HEK293T (cell line): ENCODE results near the gene CASZ1.

Experiments used
- CTCF ChIA-PET: fragments of 350-600 bp; formaldehyde crosslinking; extraction: SDS; loops from one replicate; lab custom pipeline; 2021; ENCODE audit warnings: antibody characterized with exemption, inconsistent platforms; lab: Yijun Ruan, JAX
- POLR2A ChIA-PET: fragments of 350-600 bp; formaldehyde crosslinking; extraction: SDS; loops from one replicate; lab custom pipeline; 2020; ENCODE audit warnings: antibody characterized with exemption, inconsistent platforms; lab: Yijun Ruan, JAX
- DNase-seq: peaks from one replicate; pipeline ENCODE4 v3.0.0; 2012; ENCODE audit warnings: mixed read lengths; ENCODE audit errors: extremely low spot score
- ARNT ChIP-seq: fragments of 450-650 bp; IDR thresholded peaks from 2 replicates; pipeline ENCODE4 v1.6.1; 2017; ENCODE audit warnings: mild to moderate bottlenecking
- BHLHE40 ChIP-seq: fragments of 450-650 bp; IDR thresholded peaks from 2 replicates; pipeline ENCODE4 v1.6.1; 2016; ENCODE audit warnings: mild to moderate bottlenecking, moderate library complexity, borderline replicate concordance
- CTBP1 ChIP-seq: fragments of 450-650 bp; IDR thresholded peaks from 2 replicates; pipeline ENCODE4 v1.6.1; 2016; ENCODE audit warnings: borderline replicate concordance
- ELF4 ChIP-seq: fragments of 450-650 bp; IDR thresholded peaks from 2 replicates; pipeline ENCODE4 v1.6.1; 2017; ENCODE audit warnings: antibody characterized with exemption
- FOXA1 ChIP-seq: fragments of 450-650 bp; IDR thresholded peaks from 2 replicates; pipeline ENCODE4 v1.6.1; 2016; ENCODE audit warnings: mild to moderate bottlenecking
- FOXK2 ChIP-seq: fragments of 450-650 bp; IDR thresholded peaks from 2 replicates; pipeline ENCODE4 v1.6.1; 2016; ENCODE audit warnings: mild to moderate bottlenecking
- FOXM1 ChIP-seq: fragments of 450-650 bp; IDR thresholded peaks from 2 replicates; pipeline ENCODE4 v1.6.1; 2017; ENCODE audit warnings: mild to moderate bottlenecking, borderline replicate concordance
- HDGF ChIP-seq: fragments of 450-650 bp; IDR thresholded peaks from 2 replicates; pipeline ENCODE4 v1.6.1; 2017; ENCODE audit warnings: antibody characterized with exemption, borderline replicate concordance
- L3MBTL2 ChIP-seq: fragments of 450-650 bp; conservative IDR thresholded peaks from 2 replicates; pipeline ENCODE4 v1.6.1; 2016; ENCODE audit warnings: mild to moderate bottlenecking
- LEF1 ChIP-seq: fragments of 450-650 bp; IDR thresholded peaks from 2 replicates; pipeline ENCODE4 v1.6.1; 2017; ENCODE audit warnings: mild to moderate bottlenecking, borderline replicate concordance
- NFRKB ChIP-seq: fragments of 450-650 bp; IDR thresholded peaks from 2 replicates; pipeline ENCODE4 v1.6.1; 2016; ENCODE audit warnings: mild to moderate bottlenecking, moderate library complexity
- SP1 ChIP-seq: fragments of 450-650 bp; IDR thresholded peaks from 2 replicates; pipeline ENCODE4 v1.6.1; 2017
- SUZ12 ChIP-seq: fragments of 450-650 bp; IDR thresholded peaks from 2 replicates; pipeline ENCODE4 v1.6.1; 2016; ENCODE audit warnings: mild to moderate bottlenecking
- TARDBP ChIP-seq: fragments of 450-650 bp; IDR thresholded peaks from 2 replicates; pipeline ENCODE4 v1.6.1; 2016
- ZNF384 ChIP-seq: fragments of 450-650 bp; IDR thresholded peaks from 2 replicates; pipeline ENCODE4 v1.6.1; 2016
- TF ChIP-seq, protein P1 (sequence below): fragments of 450-650 bp; IDR thresholded peaks from 2 replicates; pipeline ENCODE4 v1.6.1; 2016

The CASZ1 gene

DNA sequence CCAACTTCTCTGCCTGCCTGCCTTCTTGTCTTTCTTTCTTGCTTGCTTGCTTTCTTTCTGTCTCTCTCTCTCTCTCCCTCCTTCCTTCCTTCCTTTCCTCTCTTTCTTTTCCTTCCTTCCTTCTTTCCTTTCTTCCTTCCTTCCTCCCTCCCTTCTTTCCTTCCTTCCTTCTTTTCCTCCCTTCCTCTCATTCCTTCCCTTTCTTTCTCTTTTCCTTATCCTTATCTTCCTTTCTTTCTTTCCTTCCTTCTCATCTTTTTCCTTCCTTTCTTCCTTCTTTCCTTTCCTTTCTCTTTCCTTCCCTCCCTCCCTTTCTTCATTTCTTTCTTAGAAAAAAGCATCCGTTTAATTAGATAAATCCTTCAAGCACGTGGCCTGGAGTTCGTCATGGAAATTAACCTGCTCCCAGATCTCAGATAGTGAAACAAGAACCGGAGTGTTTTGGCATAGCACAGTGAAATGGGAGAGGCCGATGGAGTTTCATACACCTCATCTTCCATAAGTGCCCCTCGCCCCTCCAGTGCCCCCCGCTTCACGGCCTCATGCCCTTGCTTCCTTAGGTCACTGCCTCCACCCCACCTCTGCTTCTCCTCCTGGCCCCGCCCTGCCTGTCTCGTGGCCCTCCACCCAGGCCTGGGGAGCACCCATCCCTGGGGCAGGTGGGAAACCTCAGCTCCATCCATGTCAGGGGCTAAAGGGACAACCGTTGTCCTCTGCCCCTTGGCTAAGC, 11.3 kb downstream of the CASZ1 start:
- POLR2A ChIA-PET, result no interaction called here
- TF ChIP-seq, protein P1, sequence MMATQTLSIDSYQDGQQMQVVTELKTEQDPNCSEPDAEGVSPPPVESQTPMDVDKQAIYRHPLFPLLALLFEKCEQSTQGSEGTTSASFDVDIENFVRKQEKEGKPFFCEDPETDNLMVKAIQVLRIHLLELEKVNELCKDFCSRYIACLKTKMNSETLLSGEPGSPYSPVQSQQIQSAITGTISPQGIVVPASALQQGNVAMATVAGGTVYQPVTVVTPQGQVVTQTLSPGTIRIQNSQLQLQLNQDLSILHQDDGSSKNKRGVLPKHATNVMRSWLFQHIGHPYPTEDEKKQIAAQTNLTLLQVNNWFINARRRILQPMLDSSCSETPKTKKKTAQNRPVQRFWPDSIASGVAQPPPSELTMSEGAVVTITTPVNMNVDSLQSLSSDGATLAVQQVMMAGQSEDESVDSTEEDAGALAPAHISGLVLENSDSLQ, result no peak
- TF ChIP-seq TARDBP (no peak), LEF1 (no peak), L3MBTL2 (no peak), CTBP1 (no peak), FOXM1 (no peak), ARNT (no peak), BHLHE40 (no peak), SP1 (no peak), NFRKB (no peak), ZNF384 (no peak)
- no peak for DNase-seq
- CTCF ChIA-PET, result no interaction called here

DNA sequence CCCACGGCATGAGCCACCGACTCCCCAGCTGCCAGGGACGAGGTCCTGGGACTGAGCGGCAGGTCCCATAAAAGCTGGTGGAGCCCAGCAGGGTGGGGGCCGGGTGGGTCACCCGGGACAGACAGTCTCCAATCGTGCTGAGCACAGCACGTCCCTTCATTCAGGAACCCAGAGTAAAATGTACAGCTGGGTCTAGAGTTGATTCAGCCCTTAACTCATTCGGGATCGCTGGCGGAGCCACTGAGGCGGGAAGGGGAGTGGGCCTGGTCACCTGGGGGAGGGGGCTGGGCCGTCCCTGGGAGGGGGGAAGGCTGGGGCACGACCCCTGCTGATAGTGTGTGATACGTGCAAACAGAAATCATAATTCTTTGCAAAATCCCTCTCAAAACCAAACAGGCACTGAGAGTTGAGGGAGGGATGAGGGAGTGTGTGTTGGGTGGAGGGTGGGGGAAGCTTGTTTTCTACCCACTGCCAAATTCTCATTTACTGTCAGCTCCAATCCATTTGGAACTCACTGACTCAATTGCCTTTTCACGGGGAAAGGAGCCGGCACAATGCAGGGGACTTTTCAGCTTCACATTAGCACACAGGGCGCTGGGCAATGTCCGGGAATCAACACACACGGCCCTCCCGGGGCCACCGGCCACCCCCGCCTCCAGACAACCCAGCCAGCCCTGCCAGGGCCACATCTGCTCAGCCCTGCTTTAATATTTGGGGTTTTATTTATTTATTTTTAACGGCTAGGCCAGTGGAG, 13.8 kb downstream of the CASZ1 start:
- no peak for TF ChIP-seq LEF1
- TF ChIP-seq FOXA1, result no peak
- TF ChIP-seq CTBP1, result no peak
- no peak for TF ChIP-seq BHLHE40
- TF ChIP-seq NFRKB, result no peak
- TF ChIP-seq TARDBP, result no peak
- TF ChIP-seq FOXM1, result no peak
- TF ChIP-seq FOXK2, result no peak
- TF ChIP-seq SP1, result no peak
- TF ChIP-seq SUZ12, result no peak
- no peak for TF ChIP-seq ZNF384
- TF ChIP-seq ELF4, result no peak
- TF ChIP-seq, protein P1, result no peak
- no peak for TF ChIP-seq ARNT
- TF ChIP-seq L3MBTL2, result no peak
- no peak for TF ChIP-seq HDGF
- DNase-seq, result no peak
- POLR2A ChIA-PET, result no interaction called here
- CTCF ChIA-PET, result no interaction called here

DNA sequence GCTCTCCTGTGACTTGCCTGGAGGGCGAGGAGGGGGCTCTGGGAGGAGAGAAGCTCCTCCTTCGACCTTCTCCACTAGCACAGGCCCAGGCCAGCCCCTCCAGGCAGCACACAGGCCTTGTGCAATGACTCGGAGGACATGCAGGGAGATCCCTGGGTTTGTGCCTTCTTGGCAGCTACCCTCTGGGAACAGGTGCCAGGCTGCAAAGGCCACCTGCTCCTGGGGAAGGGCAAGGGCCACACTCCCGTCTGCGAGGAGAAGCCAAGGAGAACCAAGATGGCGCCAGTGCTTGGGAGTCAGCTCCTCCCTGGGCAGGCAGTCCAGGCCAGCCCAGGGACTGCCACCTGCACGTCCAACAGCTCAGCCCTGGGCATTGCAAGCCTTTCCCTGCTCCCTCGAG, 15.3 kb downstream of the CASZ1 start:
- DNase-seq, result no peak
- ChIA-PET POLR2A (no interaction called here), CTCF (no interaction called here)
- TF ChIP-seq LEF1, result no peak
- TF ChIP-seq, protein P1, result no peak
- no peak for TF ChIP-seq NFRKB

DNA sequence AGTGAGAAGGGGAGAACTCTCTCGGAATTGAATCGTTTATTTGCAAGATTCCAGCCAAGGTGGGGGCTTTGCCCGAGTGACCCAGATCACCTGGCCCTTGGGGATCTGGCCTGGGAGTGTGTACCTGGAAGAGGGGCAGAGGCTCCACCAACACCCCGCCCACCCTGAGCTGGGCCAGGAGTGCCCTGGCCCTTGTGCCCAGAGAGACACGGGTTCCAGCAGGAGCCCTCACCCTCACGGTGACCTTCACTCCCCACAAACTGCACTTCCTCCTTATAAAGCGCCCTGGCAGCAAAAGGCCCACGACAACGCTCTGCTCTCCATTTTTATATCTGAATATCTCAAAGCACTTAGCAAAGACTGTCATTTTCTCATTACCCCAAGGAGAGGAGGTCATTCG, 16.6 kb downstream of the CASZ1 start:
- POLR2A ChIA-PET, result no interaction called here
- TF ChIP-seq SP1 (no peak), NFRKB (no peak), FOXM1 (no peak), LEF1 (no peak), L3MBTL2 (no peak), HDGF (no peak), CTBP1 (no peak), SUZ12 (no peak), FOXA1 (no peak), ARNT (no peak), ZNF384 (no peak)
- TF ChIP-seq, protein P1, result no peak
- CTCF ChIA-PET, result no interaction called here
- no peak for DNase-seq

DNA sequence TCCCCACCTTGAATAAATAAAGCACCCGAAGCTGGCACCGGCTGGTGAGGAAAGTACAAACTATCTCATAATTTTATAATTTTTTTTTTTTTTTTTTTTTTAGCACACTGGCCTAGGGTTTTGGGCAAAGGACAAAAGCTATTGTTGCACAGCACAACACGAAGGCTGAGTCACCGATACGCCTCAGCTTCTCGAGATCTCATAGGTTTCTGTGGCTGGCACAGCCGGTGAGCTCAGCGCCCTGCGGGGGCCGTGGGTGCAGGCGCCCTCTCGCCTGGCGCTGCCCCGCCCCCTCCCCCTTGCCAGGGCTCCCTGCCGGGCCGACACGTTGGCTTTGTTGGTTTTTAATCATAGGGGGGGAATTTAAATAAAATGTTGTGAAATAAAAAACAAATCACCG, 17.2 kb downstream of the CASZ1 start:
- DNase-seq, result no peak
- no peak for TF ChIP-seq TARDBP
- no peak for TF ChIP-seq FOXK2
- no peak for TF ChIP-seq FOXM1
- TF ChIP-seq ZNF384, result no peak
- POLR2A ChIA-PET, result no interaction called here
- CTCF ChIA-PET, result no interaction called here

DNA sequence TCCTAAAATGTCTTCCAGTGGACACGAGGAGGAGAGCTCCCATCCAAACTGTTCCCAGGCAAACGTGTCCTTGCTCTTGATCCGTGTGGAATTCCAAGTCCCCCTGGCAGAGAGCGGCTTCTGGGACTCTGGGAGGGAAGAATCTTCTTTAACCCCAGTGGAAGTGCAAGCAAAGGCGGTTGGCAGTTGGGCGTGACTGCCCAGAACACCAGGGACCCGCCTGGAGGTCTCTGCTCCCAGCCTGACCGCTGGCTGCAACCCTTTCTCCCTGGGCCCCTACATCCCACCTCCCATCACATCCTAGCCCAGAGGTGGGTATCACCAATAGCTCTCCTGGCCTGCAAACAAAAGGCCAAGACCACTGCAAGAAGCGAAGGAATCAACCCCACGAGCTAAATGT, 17.8 kb downstream of the CASZ1 start:
- POLR2A ChIA-PET, result no interaction called here
- CTCF ChIA-PET, result no interaction called here
- no peak for TF ChIP-seq ZNF384
- no peak for TF ChIP-seq SUZ12
- TF ChIP-seq FOXM1, result no peak
- TF ChIP-seq LEF1, result no peak
- no peak for TF ChIP-seq FOXK2
- no peak for TF ChIP-seq HDGF
- TF ChIP-seq BHLHE40, result no peak
- no peak for TF ChIP-seq SP1
- no peak for TF ChIP-seq CTBP1
- TF ChIP-seq L3MBTL2, result no peak
- no peak for TF ChIP-seq NFRKB
- no peak for DNase-seq
